HG03354 (cell line): ENCODE results near the gene COG7.
"Not testable (repeated sequence)": the region's sequence is repeated elsewhere in the genome, so short reads cannot be mapped to it uniquely, and the experiment has no call there.

Source experiments
- ATAC-seq: cut with Tn5 transposase; IDR thresholded peaks from one replicate; pipeline ENCODE4 v1.9.1; 2021; ENCODE audit warnings: mild to moderate bottlenecking; ENCODE audit not compliant: unreplicated experiment, poor library complexity, severe bottlenecking

The COG7 gene

GRCh38 chr16:23368469-23368868 lies 84.5 kb downstream of the COG7 start:
- no peak for ATAC-seq

GRCh38 chr16:23367988-23368387 lies 85.0 kb downstream of the COG7 start:
- ATAC-seq: no peak

- no peak for ATAC-seq
Observed at GRCh38 chr16:23367564-23367963, 85.4 kb downstream of the COG7 start.

- ATAC-seq: not testable (repeated sequence)
Observed at GRCh38 chr16:23366341-23366740, 86.6 kb downstream of the COG7 start.

- ATAC-seq: no peak
Observed at GRCh38 chr16:23365602-23366240, 87.3 kb downstream of the COG7 start.

GRCh38 chr16:23362460-23363317 lies 90.3 kb downstream of the COG7 start:
- no peak for ATAC-seq

GRCh38 chr16:23359092-23359760 lies 93.8 kb downstream of the COG7 start:
- ATAC-seq: no peak

GRCh38 chr16:23357761-23358290 lies 95.2 kb downstream of the COG7 start:
- ATAC-seq: no peak

GRCh38 chr16:23356941-23357340 lies 96.0 kb downstream of the COG7 start:
- ATAC-seq: no peak

- no peak for ATAC-seq
Observed at GRCh38 chr16:23355106-23355670, 97.8 kb downstream of the COG7 start.

- ATAC-seq: no peak
Observed at GRCh38 chr16:23354246-23354645, 98.7 kb downstream of the COG7 start.

- ATAC-seq: no peak
Observed at GRCh38 chr16:23353440-23353839, 99.5 kb downstream of the COG7 start.

- ATAC-seq: no peak
Observed at GRCh38 chr16:23351360-23351759, 101.6 kb downstream of the COG7 start.

GRCh38 chr16:23348579-23349469 lies 104.2 kb downstream of the COG7 start:
- no peak for ATAC-seq

- no peak for ATAC-seq
Observed at GRCh38 chr16:23345237-23345636, 107.8 kb downstream of the COG7 start.

- no peak for ATAC-seq
Observed at GRCh38 chr16:23343643-23344612, 109.1 kb downstream of the COG7 start.

GRCh38 chr16:23342083-23342640 lies 110.8 kb downstream of the COG7 start:
- no peak for ATAC-seq

- no peak for ATAC-seq
Observed at GRCh38 chr16:23339787-23340186, 113.2 kb downstream of the COG7 start.
